ENCODE measurements around the gene UBXN1.

GRCh38 chr11:62671608-62672389 is 7.1 kb downstream of the UBXN1 start, which contains the start of the genes LBHD1 and UQCC3:
- TF ChIP-seq CREM (CRISPR knock-in tag; IDR thresholded peaks at IDR 0.05) (no peak; the same call in 1 of the 2 replicates), GTF2I (CRISPR knock-in tag; conservative IDR thresholded peaks at IDR 0.05) (no peak), SMAD4 (CRISPR knock-in tag; IDR thresholded peaks at IDR 0.05) (no peak), CTCF (IDR thresholded peaks at IDR 0.05) (no peak), NR3C1 (CRISPR knock-in tag; conservative IDR thresholded peaks at IDR 0.05; ENCODE audit: low read depth) (no peak)
